ENCODE results near the gene NKG7.

NKG7 gene

DNA sequence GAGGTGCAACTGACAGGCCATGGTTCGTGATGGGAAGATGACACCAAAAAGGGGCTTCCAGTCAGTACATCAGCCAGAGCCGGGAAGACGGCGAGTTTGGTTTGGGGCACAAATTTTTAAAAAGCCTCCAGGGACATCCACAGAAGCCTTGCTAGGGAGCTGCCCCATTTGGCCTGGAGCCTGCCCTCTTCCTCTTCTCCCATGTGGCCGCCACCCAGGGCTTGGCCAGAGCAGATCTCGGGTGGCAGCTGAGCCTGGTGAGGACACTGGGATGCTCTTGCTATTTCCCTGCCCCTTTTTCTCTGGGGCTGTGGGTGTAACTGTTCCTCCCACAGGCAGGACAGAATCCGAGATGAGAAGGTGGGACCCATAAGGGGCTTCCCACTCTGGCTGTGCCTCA lies 14.5 kb downstream of the NKG7 start:
- DNase-seq = no peak

DNA sequence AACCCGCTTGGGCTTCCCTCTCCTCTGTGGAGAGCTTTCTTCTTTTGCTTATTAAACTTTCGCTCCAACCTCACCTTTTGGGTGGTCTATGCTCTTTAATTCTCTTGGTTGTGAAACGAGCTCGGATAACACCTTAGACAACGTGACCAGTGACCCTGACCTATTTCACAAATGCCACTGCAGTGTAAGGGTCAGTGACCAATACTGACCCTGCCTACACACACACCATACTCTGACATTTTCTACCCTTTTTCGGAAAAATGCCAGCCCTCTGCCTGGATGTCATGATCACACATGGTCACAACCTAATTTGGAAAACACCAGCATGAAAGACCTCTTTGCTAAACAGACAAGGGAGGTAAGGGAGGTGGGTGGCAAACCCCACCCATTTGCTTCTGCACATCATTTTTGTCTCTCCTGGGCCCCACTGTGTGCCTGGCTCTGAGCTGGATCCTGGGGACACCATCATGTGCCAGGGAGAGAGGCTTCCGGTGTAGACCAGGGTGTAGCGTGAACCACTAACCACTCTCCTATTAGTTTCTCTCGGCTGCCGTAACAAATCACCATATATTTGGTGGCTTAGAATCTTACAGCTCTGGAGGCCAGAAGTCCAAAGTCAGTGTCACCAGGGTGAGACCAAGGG lies 16.2 kb downstream of the NKG7 start:
- no peak for DNase-seq

DNA sequence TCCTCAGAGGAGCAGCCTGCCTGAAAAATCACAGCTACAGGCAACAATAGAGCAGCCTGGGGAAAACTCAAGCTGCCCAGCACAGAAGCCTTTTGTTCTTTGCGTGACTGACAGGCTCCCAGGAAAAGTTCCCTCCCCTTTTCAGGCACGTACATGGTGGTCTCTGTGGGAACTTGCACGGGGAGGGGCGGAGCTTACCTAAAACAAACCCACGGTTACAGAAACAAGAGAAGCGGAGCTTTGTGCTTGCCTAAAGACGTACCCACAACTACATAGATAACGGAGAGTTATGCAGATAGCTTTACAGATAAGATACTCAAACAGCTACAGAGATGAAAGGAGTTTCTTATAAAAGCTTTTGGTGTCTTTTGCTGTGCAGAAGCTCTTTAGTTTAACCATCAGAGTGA lies 17.7 kb downstream of the NKG7 start:
- peak; percentile 25 for DNase-seq

DNA sequence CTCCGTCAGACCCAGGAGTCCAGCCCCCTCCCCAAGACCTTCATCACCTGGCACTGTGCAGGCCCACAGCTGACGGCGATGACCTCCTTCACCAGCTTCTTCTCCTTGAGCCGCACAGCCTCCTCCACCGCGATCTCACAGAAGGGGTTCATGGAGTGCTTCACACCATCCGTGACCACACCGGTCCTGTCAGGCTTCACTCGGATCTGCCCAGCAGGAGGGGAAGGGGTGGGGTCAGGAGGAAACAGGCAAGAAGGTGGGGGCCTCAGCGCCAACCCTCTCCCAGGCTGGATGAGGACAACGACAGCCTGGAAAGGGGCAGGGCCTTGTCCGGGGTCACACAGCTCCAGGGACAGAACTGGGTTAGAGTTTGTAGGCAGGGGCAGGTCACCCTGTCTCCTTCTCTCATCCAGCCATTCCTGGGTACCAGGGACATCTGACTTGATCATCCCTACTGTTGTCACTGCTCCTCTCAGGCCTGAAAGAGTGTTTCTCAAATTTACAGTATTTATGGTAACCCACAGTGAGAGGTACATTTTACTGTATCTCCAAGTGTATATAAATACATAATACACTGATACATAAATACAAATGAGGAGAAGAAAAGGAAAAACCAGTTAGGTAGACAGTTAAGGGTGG lies 18.2 kb downstream of the NKG7 start:
- DNase-seq = no peak

DNA sequence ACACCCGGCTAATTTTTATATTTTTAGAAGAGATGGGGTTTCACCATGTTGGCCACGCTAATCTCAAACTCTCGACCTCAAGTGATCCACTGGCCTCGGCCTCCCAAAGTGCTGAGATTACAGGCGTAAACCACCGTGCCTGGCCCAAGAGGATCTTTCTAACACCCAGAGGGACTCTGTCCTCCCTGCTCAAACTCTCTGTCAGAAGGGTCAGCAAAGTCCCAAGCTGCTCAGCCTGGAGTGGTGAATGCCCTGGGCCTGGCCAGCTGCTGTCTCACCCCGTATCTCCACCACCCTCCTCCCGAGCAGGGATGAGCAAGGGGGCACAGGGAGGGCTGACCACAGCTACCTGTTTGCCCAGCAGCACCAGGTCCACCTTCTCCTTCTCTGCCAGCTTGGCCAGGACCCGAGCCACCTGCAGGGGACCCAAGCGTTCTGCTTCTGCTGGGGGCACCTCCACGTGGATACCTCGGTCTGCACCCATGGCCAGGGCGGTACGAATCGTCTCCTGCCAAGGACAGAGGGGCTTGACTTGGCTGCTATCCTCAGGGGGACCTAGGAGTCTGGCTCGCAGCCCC lies 19.6 kb downstream of the NKG7 start:
- DNase-seq = no peak

- no peak for DNase-seq
These were observed 21.0 kb downstream of the NKG7 start for GRCh38 chr19:51351266-51351990.

GRCh38 chr19:51347209-51347928 lies 25.1 kb downstream of the NKG7 start:
- no peak for DNase-seq

DNA sequence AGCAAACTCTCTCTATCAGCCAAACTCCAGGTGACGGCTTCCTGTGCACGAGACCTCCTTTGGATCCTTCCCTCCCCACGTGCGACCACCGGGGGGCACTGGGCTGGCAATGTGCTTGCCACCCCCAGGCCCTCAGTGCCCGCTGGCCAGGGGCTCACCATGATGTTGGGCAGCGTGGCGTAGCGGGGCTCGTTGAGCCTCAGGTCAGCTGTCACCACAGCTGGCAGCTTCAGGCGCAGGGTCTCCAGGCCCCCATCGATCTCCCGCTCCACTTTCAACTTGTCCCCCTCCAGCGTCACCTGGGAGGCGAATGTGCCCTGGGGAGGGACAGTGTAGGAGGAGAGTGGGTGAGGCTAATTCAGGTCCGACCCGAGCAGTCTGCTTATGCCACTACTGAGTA lies 25.7 kb downstream of the NKG7 start:
- DNase-seq = no peak

- no peak for DNase-seq
These were observed 27.3 kb downstream of the NKG7 start for GRCh38 chr19:51345076-51345620.

DNA sequence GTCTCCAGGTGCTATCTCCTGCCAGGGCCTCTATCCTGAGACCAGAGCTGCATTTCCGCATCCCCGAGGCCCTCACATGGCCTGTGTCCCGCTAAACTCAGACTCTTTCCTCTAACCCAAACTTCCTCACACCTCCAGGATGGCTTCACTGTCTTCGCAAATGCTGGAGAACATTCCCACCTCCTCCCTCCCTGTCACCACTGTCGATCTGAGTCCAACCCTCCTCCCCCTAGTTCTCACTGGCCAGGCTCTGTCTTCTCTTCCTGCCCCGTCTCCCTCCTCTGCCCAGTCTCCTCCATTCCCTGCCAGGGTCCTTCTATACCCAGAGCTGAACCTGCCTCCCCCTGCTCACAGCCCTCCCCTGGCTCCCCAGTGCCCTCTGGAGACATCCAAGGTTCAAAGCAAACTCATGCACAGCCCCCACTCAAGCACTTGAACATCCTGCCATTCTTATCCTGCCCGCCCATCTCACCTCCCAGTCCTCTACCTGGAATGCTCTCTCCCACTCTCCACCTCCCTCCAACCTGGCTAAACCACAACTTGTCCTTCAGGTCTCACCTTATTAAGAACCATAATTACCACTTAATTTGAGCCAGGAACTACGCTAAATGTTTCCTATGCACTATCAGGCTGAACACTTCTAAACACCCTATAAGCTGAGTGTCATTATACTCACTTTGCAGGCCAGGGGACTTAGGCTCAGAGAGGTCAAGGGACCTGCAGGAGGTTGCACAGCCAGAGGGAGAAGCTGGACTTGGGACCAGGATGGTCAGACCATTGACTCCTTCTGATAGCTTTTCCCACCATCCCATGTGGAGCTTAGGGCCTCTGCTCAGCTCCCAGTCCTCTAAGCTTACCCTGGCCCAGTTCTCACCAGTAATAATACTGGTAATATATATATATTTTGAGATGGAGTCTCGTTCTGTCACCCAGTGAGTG lies 29.6 kb downstream of the NKG7 start:
- DNase-seq = no peak

DNA sequence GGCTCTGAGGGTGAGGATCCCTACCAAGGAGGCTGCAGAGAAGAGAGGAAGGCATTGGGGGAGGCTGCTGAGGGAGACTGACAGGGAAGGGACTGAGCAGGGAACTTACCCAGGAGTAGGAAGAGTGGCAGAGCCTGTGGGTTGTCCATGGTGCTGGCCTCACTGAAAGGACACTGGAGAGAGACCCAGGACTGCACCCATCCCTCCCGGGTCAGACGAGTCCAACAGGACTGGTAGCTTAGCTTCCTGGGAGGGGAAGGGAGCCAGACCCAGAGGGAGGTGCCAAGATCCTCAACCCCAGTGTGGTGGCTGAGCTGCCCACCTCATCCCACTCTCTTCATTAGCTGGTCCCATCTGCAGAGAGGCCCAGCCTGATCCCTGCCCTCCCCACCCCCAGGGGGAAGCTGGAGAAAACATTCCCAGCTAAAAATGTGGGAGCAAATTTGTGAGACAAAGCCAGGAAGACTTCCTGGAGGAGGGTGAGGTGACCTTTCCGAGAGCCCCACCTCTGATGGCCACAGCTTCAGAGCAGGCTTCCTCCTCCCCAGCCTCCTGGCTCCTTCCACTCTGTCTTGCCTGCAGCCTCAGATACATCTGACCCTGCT lies 30.4 kb downstream of the NKG7 start, which contains the start of gene VSIG10L:
TSS of gene VSIG10L (minus strand) at position 164 of the 605 bp plus-strand sequence. CDS start at position 149, 15 bp downstream.
- no peak for DNase-seq

DNA sequence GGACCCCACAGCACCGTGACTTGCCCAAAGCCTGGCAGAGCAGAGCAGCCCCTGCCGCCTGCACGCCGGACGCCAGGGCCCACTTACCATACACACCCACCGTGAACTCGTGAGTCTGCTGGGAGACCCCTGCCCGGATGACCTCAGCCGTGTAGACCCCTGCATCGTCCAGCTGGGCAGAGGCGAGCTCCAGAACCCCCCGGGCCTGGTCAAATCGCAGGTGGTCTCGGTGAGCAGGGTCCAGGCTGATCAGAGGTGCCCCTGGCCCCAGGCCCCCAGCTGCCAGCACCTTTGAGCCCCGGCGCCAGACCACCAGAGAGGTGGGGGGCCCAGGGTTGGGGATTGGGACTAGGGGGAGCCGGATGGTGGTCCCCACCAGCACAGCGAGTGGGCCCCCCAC lies 31.4 kb downstream of the NKG7 start:
- DNase-seq = no peak

- peak; percentile 99 for DNase-seq
These were observed 32.5 kb downstream of the NKG7 start for GRCh38 chr19:51339687-51340656.

GRCh38 chr19:51339313-51339686 lies 33.2 kb downstream of the NKG7 start:
- no peak for DNase-seq

GRCh38 chr19:51338563-51339312 lies 33.7 kb downstream of the NKG7 start:
- peak; percentile 92 for DNase-seq

DNA sequence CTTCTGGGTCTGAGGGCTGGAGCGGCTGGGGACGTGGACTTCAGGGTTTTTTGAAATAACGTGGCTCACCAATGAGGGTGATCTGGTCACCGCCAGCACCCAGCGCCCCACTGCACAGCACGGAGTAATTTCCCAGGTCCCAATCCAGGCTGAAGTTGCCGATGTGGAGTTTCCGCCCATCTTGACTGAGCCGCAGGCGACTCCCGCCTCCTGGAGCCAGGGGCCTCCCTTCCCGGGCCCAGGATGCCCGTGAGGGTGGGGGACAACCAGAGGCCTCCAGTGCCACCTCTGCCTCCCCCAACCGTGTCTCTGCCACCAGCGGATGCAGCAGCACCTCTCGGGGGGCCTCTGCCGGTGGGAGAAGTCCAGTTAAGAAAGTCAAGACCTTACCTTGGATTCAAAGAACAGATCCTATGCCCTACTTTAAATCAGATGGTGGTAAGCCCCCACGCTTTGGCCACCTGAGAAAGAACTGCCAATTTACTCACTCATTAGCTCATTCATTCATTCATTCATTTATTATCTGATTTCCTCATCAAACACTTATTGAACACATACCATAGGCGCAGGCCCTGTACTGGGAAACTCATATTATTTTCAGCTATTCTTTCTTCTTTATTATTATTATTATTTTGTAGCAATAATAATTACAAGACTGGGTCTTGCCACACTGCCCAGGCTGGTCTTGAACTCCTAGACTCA lies 34.4 kb downstream of the NKG7 start:
- no peak for DNase-seq

GRCh38 chr19:51337141-51337860 lies 35.2 kb downstream of the NKG7 start:
- DNase-seq = no peak
